ENCODE measurements around the gene EPC2.

The EPC2 gene, protein sequence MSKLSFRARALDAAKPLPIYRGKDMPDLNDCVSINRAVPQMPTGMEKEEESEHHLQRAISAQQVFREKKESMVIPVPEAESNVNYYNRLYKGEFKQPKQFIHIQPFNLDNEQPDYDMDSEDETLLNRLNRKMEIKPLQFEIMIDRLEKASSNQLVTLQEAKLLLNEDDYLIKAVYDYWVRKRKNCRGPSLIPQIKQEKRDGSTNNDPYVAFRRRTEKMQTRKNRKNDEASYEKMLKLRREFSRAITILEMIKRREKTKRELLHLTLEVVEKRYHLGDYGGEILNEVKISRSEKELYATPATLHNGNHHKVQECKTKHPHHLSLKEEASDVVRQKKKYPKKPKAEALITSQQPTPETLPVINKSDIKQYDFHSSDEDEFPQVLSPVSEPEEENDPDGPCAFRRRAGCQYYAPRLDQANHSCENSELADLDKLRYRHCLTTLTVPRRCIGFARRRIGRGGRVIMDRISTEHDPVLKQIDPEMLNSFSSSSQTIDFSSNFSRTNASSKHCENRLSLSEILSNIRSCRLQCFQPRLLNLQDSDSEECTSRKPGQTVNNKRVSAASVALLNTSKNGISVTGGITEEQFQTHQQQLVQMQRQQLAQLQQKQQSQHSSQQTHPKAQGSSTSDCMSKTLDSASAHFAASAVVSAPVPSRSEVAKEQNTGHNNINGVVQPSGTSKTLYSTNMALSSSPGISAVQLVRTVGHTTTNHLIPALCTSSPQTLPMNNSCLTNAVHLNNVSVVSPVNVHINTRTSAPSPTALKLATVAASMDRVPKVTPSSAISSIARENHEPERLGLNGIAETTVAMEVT

DNA sequence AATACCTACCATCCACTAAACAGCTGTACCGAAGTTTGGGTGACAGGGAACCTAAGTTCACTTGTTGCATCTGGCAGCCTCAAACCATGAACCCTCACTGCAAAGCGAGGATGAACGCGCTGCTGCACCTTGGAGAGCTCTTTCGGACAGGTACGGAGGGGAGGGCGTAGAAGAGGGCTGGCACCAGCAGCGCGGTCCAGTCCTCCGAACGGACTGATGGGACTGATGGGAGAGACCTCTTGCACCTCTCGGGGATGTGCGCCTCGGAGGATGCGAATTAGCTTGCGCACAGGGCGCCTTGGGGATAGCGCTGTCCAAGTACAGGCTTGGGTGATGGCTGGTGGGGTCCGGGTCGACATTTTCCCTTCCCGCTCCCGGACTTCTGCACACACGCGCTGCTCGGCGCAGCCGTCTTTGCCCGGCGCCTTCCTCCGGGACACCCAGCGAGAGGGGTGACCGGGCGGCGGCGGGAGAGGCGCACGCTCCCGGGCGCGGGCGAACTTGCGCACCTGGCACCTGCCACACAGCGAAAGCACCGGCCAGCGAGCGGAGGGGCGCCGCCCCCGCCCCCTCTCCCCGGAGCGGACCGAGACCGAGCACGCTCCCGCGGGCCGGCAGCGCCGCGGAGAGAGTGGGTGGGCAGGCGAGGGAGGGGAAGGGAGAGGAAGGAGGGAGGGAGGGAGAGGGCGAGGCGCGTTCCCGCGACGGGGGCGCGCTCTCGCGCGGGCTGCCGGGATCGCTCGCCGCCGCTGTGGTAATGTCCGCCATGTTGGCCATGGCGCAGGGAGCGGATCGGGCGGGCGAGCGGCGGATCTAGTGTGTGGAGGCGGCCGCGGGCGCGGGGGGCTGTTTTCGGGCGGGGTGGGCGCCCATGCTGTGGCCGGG is at the start of gene EPC2:
EPC2 (plus strand) TSS at position 754 of the 885 bp plus-strand sequence. CDS start 267 bp downstream, outside the sequence.
- DNase-seq: peak; percentile 68

DNA sequence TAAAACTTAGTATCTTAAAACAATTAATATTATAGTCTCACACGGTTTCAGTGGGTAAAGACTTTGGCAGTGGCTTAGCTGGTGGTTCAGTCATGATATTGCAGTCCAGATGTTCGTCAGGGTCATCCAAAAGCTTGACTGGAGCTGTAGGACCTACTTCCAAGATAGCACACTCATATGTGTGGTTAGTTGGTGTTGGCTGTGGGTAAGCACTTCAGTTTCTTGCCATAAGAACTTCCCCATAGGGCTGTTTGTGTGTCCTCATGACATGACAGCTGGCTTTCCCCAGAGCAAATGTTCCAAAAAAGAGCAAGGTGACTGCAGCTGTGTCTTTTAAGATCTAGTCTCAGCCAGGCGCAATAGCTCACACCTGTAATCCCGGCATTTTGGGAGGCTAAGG is 48.5 kb upstream of the EPC2 start:
- DNase-seq: no peak

DNA sequence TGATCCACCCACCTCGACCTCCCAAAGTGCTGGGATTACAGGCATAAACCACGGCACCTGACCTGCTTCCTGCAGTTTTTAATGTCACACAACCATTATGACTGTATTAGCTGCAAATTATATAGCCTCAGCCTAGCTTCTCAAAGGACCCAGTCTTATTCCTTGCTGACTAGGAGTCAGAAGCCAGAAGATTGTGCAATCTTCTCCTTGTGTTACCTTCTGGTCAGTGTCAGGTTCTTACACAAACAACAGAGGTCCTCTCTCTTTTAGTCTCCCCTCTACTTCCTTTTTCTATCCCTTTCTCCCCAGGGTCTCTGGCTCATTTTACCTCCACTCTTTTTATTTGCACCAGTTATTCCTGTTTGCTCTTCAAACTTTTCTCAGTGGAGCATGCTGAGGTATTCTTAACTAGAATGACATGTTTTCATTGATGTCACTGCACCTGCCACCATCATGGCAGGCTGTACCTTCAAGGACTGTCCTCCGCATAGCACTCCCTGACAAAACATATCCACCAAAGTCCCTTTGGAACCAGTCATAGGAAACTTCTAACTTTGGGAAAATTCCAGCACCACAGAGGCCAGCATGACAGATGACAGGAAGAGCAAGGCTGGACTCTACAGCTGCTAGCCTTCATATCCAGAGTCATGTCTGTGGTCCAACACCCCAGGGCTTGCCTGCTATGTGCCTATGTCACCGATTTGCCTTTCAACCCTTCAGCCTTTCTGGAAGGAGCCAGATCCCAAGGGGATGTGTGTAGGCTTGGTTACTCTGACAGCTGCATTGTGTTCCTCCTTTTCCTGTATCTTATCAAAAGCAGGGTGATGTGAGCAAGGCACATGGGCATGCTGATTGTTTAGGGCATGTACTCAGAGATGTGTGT is 45.2 kb upstream of the EPC2 start:
- no peak for DNase-seq

DNA sequence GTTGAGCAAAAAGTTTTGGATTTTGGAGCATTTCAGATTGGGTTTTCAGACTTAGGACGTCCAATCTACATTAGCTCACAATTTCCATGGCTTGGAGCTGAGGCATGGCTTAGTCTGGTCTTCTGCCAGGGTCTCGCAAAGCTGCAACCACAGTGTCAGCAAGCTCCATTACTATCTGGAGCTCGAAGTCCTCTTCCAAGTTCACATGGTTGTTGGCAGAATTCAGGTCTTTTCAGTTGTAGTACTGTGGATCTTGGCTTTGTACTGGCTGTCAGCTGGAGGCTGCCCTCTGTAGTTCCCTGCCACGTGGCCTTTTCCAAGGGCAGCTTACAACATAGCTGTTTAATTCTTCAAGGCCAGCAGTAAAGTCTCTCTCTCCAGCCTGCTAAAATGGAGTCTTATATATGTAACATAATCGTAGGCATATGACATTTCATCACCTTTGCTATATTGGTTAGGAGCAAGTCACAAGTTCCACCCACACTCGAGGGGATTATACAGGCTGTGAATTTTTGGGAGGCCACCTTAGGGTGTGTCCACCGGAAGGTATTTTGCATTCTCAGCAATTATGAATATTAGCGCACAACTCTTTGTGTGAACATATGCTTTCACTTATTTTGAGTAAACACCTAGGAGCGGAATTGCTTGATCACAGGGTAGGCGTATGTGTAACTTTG is 41.5 kb upstream of the EPC2 start:
- no peak for DNase-seq

DNA sequence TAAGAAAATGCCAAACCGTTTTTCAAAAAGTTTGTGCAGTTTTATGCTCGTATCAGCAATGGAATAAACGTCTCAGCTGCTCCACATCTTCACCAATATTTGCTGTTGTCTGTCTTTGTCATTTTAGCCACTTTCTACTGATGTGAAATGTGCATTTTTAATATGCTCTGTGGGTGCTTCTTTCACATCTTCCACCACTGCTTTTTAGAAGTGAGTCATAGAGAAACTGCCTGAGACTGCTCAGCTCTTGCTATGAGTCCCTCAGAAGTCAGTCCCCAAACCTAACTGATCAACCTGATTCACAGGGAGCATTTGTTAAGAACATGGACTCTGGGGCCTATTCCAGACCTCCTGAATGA is 41.0 kb upstream of the EPC2 start:
- no peak for DNase-seq

DNA sequence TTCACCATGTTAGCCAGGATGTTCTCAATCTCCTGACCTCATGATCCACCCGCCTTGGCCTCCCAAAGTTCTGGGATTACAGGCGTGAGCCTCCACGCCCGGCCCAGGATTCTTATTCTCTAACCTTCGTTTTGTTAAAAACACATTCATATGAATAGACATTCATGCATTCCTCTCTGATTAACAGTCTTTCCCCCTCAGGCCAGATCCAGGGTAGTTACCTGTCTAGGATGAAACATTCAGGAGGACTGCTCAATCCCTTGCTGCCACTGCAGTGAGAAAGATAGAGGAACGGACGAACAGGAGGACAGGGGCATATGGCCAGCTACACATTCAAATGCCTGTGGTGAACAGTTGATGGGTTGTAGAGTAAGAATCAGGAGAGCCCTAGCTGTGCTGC is 39.6 kb upstream of the EPC2 start:
- DNase-seq: no peak

DNA sequence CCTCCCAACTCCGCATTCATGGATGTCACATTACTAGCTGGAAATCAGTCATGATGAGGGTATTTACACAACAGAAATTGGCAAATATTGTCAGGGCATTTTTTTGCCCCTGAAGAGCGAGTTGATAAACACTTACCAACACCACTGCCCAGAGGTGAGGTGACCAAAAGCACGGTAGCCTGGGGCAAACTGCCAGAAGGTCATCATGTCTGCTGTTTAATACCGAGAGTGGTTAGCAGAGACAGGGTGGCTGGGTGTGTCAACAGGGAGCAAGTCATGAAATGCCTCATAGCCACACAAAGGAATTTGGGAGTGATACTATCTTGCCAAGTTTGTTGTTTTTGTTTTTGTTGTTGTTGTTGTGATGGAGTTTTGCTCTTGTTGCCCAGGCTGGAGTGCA is 37.0 kb upstream of the EPC2 start:
- no peak for DNase-seq

DNA sequence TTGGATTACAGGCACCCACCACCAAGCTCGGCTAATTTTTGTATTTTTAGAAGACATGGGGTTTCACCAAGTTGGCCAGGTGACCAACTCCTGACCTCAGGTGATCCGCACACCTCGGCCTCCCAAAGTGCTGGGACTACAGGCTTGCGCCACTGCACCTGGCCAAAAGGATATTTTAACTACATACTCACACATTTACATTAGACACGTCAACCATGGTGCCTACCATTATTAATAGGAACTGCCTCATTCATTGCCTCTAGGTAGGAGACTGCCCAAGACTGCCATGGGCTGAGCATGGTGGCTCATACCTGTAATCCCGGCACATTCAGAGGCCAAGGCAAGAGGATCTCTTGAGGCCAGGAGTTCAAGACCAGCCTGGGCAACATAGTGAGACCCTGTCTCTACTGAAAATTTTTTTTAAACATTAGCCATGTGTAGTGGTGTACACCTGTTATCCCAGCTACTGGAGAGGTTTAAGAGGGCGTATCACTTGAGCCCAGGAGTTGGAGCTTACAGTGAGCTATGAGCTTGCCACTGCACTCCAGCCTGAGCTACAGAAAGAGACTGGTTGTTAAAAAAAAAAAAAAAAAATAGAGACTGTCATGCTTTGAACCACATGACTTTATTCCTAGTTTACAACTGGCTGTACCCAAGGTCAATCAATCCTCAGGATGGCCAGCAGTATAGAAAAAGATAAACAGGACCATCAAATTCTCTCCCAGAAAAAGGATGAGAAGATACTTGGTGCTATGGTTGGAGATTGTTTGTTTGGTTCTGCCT is 31.1 kb upstream of the EPC2 start:
- no peak for DNase-seq

DNA sequence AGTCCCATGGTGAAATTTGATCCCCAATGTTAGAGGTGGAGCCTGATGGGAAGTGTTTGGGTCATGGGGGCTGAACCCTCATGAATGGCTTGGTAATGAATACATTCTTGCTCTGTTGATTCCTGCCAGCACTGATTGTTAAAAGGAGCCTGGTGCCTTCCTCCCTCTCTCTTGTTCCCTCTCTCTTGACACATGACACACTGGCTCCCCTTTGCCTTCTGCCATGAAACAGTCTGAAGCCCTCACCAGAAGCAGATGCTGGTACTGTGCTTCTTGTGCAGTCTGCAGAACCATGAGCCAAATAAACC is 30.6 kb upstream of the EPC2 start:
- no peak for DNase-seq

DNA sequence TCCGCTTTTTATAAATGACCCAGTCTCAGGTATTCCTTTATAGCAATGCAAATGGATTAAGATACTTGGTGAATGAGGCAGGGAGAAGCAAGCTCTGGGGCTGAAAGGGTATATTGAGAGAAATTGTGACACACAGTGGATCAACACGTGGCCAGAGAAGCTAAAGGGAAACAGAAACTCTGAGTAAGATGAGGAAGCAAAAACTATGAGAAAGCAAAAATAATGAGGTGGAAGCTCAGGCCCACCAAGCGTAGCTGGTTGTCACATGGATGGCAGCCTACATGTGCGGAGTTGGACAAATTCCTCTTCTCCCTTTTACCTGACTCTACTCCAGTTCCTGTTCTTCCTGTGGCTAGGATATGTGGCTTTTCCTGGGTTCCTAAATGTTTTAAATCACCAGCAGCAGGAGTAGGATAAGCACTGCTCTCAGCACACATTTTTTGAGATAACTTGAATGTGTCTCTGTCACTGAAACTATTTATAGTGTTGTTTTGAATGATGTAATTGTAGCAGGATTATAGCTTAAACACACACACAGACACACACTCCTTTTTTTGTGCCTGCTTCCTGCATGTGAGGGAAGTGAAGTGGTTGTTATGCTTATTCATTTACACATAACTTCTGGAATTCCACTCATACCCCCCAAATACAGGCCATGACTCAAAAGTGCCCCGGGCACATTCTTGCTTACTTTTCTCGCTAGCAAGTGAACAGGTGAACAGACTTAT is 30.1 kb upstream of the EPC2 start:
- no peak for DNase-seq

DNA sequence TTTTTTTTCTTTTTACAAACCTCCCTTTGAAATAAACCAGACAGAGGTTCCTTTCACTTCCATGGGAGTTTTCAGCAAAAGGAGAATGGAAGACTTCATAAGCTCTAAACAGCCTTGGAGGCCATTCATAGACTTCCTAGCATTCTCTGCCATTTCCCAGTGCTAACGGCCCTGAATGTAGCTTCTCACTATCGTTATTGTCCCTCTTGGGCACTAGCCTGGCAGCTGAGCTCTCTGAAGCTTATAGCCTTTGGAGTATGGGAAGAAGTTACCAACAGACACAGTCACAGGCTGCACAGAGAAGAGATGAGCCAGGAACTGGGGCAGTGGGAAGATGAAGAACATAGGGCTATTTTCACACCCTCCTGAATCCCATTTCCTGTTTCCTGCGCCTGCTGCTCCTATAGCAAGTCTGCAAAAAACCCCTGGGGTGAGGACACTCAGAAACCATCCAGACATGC is 29.1 kb upstream of the EPC2 start:
- no peak for DNase-seq

DNA sequence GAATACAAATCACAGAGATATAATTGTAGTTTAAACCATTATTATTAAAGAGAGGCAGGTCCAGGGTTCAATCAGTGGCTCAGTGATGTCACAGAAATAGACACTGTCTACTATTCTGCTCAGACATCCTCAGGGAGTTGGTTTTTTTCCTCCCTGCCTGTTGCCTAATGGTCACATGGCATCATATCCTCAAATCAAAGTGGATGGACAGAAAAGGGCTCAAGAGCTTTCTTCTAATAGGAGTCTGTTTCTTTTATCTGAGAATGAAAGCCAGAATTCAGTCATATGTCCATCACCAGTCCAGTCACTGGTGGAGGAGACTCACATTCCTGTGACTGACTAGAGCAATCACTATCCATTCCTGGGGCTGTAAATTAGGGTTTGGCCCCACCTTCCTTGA is 27.9 kb upstream of the EPC2 start:
- DNase-seq: no peak

DNA sequence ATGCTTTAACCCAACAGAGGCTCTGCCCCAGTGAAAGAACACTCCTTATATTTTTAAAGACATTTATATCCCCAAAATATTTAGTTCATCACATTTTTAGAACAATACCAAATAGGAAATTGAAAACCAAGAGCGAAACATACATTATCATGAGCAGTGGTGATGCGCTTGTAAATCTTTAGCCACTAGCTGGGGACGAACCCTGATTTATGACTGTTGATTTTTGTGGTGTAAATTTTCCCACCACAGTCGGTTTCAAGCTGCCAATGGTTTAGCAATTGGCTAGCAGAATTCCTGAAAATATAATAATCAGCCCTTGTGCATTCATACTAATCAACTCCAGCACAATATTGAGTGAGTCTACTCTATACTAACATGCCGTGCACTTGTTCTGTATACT is 27.3 kb upstream of the EPC2 start:
- no peak for DNase-seq

DNA sequence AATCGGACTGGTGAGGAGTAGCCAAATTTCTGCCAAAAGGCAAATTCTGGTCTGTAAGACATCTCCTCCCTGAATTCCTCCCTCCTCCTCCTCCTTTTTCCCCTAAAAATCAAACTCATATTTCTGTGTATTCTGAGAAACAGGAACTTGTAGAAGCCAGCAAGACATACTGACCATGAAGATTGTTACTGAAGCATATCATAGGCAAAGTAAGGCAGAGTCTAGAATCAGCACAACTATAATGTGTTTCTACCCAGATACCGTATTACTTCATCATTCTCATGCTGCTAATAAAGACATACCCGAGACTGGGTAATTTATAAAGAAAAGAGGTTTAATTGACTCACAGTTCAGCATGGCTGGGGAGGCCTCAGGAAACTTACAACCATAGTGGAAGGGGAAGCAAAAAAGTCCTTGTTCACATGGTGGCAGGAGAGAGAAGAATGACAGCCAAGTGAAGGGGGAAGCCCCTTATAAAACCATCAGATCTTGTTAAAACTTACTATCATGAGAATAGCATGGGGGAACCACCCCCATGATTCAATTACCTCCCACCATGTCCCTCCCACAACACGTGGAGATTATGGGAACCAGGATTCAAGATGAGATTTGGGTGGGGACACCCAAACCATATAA is 24.9 kb upstream of the EPC2 start:
- DNase-seq: no peak

DNA sequence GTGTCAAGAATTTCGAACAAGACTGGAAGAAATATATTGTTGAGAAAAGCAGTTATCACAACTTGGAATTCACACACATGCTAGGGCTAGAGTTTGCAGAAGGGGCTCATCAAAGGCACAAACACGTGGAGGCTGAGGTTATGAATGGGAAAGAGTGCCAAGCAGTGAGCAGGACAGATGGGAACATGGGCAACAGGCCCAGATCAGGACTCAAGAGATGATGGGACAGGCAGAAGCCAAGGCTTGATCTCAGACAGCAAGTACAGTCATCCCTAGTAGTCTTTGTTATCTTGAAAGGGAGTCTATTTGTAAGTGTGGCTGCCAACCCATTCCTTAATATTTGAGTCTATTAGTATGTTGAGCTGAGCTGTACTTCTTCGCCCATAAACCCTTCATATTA is 22.2 kb upstream of the EPC2 start:
- DNase-seq: no peak

DNA sequence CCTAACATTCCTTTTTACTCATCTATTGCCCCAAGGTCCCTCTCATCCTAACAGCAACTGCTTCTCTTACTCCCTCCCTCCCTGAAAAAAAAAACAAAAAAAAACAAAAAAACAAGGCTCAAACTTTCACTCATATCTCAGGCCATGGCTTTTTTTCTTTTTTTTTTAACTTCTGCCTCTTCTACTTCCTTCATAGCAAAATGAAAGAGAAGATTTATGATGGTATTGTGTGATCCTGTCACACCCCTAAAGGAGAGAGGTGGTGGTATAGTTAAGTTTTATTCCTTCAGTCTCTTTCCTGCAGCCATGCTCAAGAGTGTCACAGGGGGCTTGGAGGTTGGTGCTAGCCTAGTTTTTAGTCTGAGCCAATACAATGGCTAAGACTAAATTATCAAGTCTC is 21.5 kb upstream of the EPC2 start:
- no peak for DNase-seq

DNA sequence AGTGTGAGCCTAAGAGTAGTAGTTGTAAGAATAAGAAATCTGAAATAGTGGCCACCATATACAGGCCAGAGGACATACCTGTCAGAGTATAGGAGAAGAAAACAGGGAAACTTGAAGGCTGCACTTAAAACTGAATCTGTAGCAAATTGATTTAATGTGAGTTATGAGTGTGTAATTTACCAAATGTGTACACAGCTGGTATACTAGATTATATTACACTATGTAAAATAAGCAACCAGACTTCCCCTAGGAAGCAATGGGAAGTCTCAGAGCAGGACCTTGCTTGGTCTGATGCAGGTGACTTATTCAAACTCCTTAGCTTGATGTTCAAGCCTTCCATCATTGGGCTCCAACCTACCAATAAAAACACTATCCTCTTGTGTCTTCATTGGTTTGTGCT is 17.3 kb upstream of the EPC2 start:
- DNase-seq: no peak

DNA sequence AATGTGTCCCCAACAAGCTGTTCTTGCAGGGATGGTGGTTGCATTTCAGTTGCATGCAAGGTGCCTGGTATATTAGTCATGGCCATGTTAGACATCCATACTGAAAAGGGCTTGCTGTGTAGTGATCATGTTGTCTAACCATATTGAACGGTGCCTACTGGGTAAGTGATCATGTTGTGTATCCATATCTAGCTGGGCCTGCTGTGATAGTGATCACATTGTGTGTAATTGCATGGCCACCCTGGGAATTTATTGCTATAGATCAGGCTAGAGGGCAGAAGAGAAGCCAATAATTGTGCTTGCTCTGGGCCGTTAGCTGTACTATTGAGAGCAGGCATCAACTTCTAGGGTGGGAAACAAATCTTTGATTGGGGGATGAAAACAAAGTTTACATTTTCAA is 9.8 kb upstream of the EPC2 start:
- DNase-seq: no peak

DNA sequence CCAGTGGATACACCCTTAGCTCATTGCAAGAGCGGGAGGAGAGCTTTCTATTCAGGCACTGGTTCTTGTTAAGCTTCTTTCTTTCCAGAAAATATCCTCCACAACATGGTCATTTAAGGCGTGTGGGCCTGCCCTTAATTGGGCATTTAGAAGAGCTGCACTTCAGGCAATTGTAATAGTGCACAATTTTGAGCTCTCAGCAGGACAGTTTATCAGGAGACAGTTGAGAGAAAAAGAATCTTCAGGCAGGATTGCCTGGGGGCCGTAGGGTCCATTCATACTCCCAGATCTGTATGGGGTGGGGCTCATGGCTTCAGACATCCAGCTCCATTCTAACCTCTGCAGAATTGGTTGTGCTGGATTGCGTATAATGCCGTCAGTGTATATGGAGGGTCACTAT is 6.0 kb upstream of the EPC2 start:
- DNase-seq: no peak

DNA sequence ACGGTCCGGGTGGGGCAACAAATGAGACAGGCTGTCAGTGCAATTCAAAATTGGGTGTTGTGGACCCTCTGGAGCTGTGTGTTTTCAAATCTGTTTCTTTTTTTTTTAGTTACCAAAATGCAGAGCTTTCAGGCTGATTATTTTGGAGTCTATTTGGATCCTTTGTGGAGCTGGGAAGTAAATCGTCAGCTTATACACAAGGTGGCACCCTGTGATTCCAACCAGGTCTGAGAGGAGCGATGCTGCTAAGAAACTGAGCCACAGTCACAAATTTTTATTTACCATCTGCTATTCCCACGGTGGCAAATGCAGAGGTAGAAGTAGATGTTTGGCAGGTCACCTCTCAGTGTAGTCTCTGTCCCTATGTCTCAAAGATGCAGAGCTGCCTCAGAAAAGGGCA is 3.8 kb upstream of the EPC2 start:
- DNase-seq: no peak
